PC-3 (cell line): Measurements from ENCODE around the gene KCNC4. TPM values are rescaled to one million over a fixed set of nuclear protein-coding genes. Genes with fewer than 3 reads are reported as not detected.

Experiments used
- ATAC-seq: fragments of 200-7000 bp; cut with Tn5 transposase; 2 replicates; pipeline ENCODE4 v1.9.1; 2020; ENCODE audit warnings: mild to moderate bottlenecking, moderate library complexity
- BruUV-seq: library from RNA; stranded (reverse); fragments of 400-500 nt; replicated peaks from 2 replicates; lab custom pipeline; 2021; lab: Mats Ljungman, UMichigan
- CTCF ChIA-PET: fragments of 300-600 bp; sonication (Branson Sonifier 250); formaldehyde crosslinking; loops from one replicate; lab custom pipeline; 2022; ENCODE audit warnings: antibody characterized with exemption; lab: Charles Lee
- POLR2A ChIA-PET: fragments of 300-600 bp; sonication (Branson Sonifier 250); formaldehyde crosslinking; loops from one replicate; lab custom pipeline; 2022; ENCODE audit warnings: antibody characterized with exemption; ENCODE audit not compliant: unreplicated experiment; lab: Charles Lee
- DNase-seq: peaks from one replicate; pipeline ENCODE4 v3.0.0-alpha.2; 2015
- H2AFZ ChIP-seq: fragments of 300-600 bp; sonication (generic); 2 replicates; pipeline ENCODE4 v1.6.0; 2016; ENCODE audit warnings: antibody characterized with exemption, low read length
- H3F3A ChIP-seq: fragments of 300-600 bp; sonication (generic); one replicate; pipeline ENCODE4 v1.6.0; 2017; ENCODE audit warnings: antibody characterized with exemption, low read length, control low read depth, mild to moderate bottlenecking; ENCODE audit not compliant: unreplicated experiment
- H3K27ac ChIP-seq: fragments of 300-600 bp; sonication (generic); 2 replicates; pipeline ENCODE4 v1.5.1; 2016; ENCODE audit warnings: mild to moderate bottlenecking, low read length
- H3K27me3 ChIP-seq: fragments of 300-600 bp; sonication (generic); 2 replicates; pipeline ENCODE4 v1.6.1; 2016; ENCODE audit warnings: low read length, mixed read lengths
- H3K36me3 ChIP-seq: fragments of 300-600 bp; sonication (generic); 2 replicates; pipeline ENCODE4 v1.6.1; 2016; ENCODE audit warnings: low read depth, mixed run types, low read length, mixed read lengths
- H3K4me1 ChIP-seq: fragments of 300-600 bp; sonication (generic); 2 replicates; pipeline ENCODE4 v1.5.1; 2016; ENCODE audit warnings: low read length; ENCODE audit not compliant: insufficient read depth
- H3K4me2 ChIP-seq: fragments of 300-600 bp; sonication (generic); 2 replicates; pipeline ENCODE4 v1.6.0; 2016; ENCODE audit warnings: low read length
- H3K4me3 ChIP-seq: fragments of 300-600 bp; sonication (generic); 2 replicates; pipeline ENCODE4 v1.5.1; 2016; ENCODE audit warnings: mild to moderate bottlenecking, low read length, mixed read lengths
- H3K79me2 ChIP-seq: fragments of 300-600 bp; sonication (generic); 2 replicates; pipeline ENCODE4 v1.6.1; 2017; ENCODE audit warnings: low read length, mixed read lengths
- H3K9ac ChIP-seq: fragments of 300-600 bp; sonication (generic); 2 replicates; pipeline ENCODE4 v1.6.0; 2016; ENCODE audit warnings: mild to moderate bottlenecking, low read length
- H3K9me2 ChIP-seq: fragments of 300-600 bp; sonication (generic); replicated peaks from 2 replicates; pipeline ENCODE4 v1.6.1; 2016; ENCODE audit warnings: mixed run types, low read length, mixed read lengths
- H3K9me3 ChIP-seq: fragments of 300-600 bp; sonication (generic); 2 replicates; pipeline ENCODE4 v1.6.1; 2016; ENCODE audit warnings: low read length, mixed read lengths
- H4K20me1 ChIP-seq: fragments of 300-600 bp; sonication (generic); 2 replicates; pipeline ENCODE4 v1.6.1; 2016; ENCODE audit warnings: low read length, mixed read lengths
- EZH2 ChIP-seq: fragments of 300-600 bp; sonication (generic); IDR thresholded peaks from one replicate; pipeline ENCODE4 v1.6.1; 2017; ENCODE audit warnings: antibody characterized with exemption, mild to moderate bottlenecking, low read length; ENCODE audit not compliant: unreplicated experiment
- EZH2phosphoT487 ChIP-seq: fragments of 300-600 bp; sonication (generic); IDR thresholded peaks from 2 replicates; pipeline ENCODE4 v1.6.1; 2018; ENCODE audit warnings: mild to moderate bottlenecking, antibody characterized with exemption, low read length, borderline replicate concordance
- intact Hi-C: fragments of 100-400 bp; cut with micrococcal nuclease; formaldehyde crosslinking; loops from 2 replicates; pipeline ENCODE4 v1.9.0; 2023
- total RNA-seq: library from RNA; depleted of rRNA; stranded (reverse); fragments of >200 nt; gene quantifications from 2 replicates; pipeline ENCODE4 v1.2.3, GENCODE V29; 2014
- TF ChIP-seq, protein P1 (sequence below): fragments of 300-600 bp; sonication (generic); conservative IDR thresholded peaks from 2 replicates; pipeline ENCODE4 v1.5.1; 2017; ENCODE audit warnings: antibody characterized with exemption, low read depth, mild to moderate bottlenecking, low read length

The KCNC4 gene
- total RNA-seq, 1 experiment from 2014 or later: 1.6 TPM

DNA sequence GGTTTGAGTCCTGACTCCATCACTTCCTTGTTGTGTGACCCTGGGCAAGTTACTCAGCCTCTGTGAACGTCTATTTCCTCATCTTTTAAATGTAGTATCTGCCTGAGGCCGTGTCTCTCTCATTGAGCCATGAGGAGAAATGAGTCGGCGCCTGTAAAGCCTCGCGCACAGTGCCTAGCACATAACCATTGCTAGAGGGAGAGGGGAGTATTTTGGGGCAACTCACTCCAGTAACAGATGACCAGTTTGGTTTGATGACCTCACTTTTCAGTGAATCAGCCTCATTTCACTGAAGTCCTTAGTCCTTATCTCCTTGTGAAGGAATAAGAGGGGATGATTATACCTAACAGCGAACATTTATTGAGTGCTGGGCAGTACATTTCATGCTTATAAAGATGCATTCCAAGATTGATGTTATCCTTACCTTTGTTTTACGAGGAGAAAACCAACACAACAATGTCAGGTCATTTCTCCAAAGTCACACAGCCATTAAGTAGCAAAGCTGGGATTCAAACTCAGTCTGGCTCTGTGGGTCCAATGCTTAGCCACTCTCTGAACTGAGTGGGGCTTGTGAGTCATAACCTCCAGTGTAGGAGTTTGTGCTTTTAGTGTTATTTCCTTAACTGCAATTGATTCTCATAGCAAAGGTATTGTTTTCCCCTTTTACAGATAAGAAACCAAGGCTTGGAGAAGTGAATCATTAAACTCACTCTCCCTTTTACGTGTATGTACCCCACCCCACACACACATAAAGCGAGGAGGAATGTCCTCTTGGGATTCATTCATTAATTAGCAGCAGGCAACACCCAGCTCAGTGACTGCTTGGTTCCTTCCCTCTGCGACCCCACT is 25.9 kb downstream of the KCNC4 start:
- ATAC-seq (peak; percentile 72), DNase-seq (peak; percentile 88)
- Histone ChIP-seq H3K4me2 (peak overlapping the region; percentile 59), H3F3A (peaks cover 4% of the 10 kb centered on the region), H3K4me1 (peaks cover 39% of the 10 kb centered on the region), H3K27ac (peak overlapping the region; percentile 92), H2AFZ (peak overlapping the region; percentile 54), H3K9me3 (no peaks in the 10 kb centered on the region), H3K36me3 (no peaks in the 10 kb centered on the region), H3K9me2 (no peaks in the 10 kb centered on the region), H3K79me2 (no peaks in the 10 kb centered on the region), H3K27me3 (no peaks in the 10 kb centered on the region), H4K20me1 (no peaks in the 10 kb centered on the region), H3K4me3 (no peak overlapping the region), H3K9ac (peak overlapping the region; percentile 62)
- intact Hi-C loops: no loop called here
- POLR2A ChIA-PET: no interaction called here
- CTCF ChIA-PET: interaction anchor here (1.0 kb wide), 1 partner anchor 29 kb away, joined by 3 read pairs; no protein-coding TSS in a partner anchor
- BruUV-seq: no TSS peak
- no peak for TF ChIP-seq EZH2phosphoT487

DNA sequence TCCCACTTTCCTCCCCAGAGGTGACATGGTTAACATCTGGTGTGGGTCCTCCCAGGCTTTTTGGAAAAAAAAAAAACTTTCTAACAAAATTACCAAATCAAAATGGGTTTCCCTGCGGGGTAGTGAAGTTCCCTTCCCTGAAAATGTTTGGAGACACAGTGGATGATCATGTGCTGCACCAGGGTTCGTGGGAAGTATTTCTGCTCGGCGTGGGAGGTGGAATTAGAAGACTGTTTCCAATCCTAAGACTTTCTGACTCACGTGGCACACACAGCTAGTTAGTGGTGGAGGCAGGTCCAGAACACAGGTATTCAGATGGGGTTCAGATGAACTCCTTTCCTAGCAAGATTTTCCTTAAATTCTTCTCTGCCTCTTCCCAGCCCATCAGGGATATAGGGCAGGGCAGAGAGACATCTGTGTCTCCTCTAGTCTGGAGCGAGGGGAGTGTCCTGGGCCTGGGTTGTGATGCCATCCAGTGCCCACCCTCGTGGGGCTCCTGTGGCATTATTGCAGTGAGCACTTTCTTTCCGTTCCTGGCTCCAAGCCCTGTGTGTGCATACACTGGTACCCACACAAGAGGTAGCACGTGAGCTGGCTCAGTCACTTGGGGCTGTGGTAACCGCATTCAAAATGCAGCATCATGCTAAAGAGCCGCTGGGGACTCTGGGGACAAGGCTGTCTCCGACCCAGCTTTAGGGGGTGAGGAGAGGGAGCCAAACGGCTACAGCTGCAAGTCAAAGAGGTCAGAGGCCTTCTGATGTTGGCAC is 27.5 kb downstream of the KCNC4 start:
- DNase-seq (no peak), ATAC-seq (no peak)
- Histone ChIP-seq H3K9me3 (no peaks in the 10 kb centered on the region), H3K27me3 (no peaks in the 10 kb centered on the region), H3K27ac (peak overlapping the region; percentile 92), H3K4me1 (peaks cover 39% of the 10 kb centered on the region), H3K4me3 (no peak overlapping the region), H3K4me2 (no peak overlapping the region), H3K79me2 (no peaks in the 10 kb centered on the region), H3K9ac (no peak overlapping the region), H4K20me1 (no peaks in the 10 kb centered on the region), H2AFZ (no peak overlapping the region), H3K36me3 (no peaks in the 10 kb centered on the region), H3K9me2 (no peaks in the 10 kb centered on the region), H3F3A (peaks cover 4% of the 10 kb centered on the region)
- ChIA-PET POLR2A (no interaction called here), CTCF (no interaction called here)
- intact Hi-C loops: no loop called here
- no TSS peak for BruUV-seq
- TF ChIP-seq, protein P1, sequence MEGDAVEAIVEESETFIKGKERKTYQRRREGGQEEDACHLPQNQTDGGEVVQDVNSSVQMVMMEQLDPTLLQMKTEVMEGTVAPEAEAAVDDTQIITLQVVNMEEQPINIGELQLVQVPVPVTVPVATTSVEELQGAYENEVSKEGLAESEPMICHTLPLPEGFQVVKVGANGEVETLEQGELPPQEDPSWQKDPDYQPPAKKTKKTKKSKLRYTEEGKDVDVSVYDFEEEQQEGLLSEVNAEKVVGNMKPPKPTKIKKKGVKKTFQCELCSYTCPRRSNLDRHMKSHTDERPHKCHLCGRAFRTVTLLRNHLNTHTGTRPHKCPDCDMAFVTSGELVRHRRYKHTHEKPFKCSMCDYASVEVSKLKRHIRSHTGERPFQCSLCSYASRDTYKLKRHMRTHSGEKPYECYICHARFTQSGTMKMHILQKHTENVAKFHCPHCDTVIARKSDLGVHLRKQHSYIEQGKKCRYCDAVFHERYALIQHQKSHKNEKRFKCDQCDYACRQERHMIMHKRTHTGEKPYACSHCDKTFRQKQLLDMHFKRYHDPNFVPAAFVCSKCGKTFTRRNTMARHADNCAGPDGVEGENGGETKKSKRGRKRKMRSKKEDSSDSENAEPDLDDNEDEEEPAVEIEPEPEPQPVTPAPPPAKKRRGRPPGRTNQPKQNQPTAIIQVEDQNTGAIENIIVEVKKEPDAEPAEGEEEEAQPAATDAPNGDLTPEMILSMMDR: no peak
- TF ChIP-seq EZH2phosphoT487: no peak
- no peak for TF ChIP-seq EZH2

DNA sequence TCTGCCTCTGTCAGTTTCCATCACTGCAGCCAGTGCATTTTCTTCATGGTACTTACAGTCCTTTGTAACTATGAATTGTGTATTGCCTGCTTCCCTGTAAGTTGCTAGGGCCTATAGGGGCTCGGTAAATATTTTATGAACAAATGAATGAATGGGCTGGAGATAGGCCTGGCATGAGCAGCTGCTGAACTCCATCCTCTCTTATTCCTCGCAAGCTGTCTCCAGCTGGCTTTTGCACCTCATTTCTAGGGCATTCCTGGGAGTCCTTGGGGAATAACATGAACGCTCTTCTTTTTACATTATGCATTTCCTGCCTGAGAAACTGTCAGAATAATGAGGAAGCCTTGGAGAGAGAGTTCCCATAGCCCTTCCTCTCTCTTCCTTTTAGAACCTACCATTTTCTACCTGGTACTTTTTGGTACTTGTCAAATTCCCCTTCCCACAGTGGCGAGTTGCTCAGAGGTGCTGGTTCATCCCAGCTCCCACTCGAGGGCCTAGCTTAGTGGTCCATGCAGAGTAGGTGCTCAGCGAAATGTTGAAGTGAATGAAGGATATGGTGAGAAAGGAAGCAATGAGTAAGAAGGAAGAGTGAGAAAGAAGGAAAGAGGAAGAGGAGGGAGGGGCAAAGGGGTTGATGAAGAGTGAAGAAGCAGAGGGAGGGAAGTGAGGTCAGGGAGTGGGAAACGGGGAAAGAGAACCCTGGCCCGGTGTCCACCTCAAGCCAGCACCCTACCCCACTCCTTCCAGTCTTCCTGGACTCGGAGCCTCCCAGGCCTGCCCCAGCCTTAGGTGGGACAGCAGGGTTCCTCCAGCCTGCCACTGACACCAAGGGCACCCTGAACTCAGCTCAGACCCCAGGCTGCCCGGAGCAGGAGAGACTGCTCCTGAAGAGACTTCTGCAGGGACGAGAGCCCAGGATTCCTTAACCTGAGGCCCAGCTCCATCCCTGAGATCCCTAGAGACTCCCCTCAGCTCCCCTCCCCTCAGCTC is 29.6 kb downstream of the KCNC4 start:
- Histone ChIP-seq H3K79me2 (no peaks in the 10 kb centered on the region), H3K4me2 (no peak overlapping the region), H3K9me3 (no peaks in the 10 kb centered on the region), H4K20me1 (no peaks in the 10 kb centered on the region), H3K27me3 (peaks cover 3% of the 10 kb centered on the region; the same call in 1 of the 2 replicates), H3K9ac (no peak overlapping the region), H3K27ac (no peak overlapping the region), H3F3A (peaks cover 4% of the 10 kb centered on the region), H2AFZ (no peak overlapping the region), H3K4me1 (peaks cover 29% of the 10 kb centered on the region), H3K36me3 (no peaks in the 10 kb centered on the region), H3K9me2 (no peaks in the 10 kb centered on the region), H3K4me3 (no peak overlapping the region)
- POLR2A ChIA-PET: no interaction called here
- CTCF ChIA-PET: no interaction called here
- intact Hi-C loops: no loop called here
- ATAC-seq (no peak), DNase-seq (no peak)
- TF ChIP-seq EZH2phosphoT487 (no peak), EZH2 (no peak)
- TF ChIP-seq, protein P1: no peak
- BruUV-seq: no TSS peak
